Endothelial cell of umbilical vein (primary cell): ENCODE measurements around the gene PPM1E.

ENCODE experiments used
- CTCF ChIP-seq, 2 donors: IDR thresholded peaks; 1 replicate in 1 of 2; 2 replicates in 1 of 2; pipeline ENCODE4 v1.5.1; 2011; ENCODE audit warnings: low read length in 2 of 2, mild to moderate bottlenecking in 2 of 2, moderate library complexity in 2 of 2, control low read depth in 1 of 2, inconsistent platforms in 1 of 2, low read depth in 1 of 2; ENCODE audit not compliant: insufficient read depth in 1 of 2; ENCODE audit errors: extremely low read depth in 1 of 2
- POLR2AphosphoS5 ChIP-seq: IDR thresholded peaks from 2 replicates; pipeline ENCODE4 v1.6.1; 2012; ENCODE audit warnings: low read depth, mild to moderate bottlenecking, control low read depth, low read length, moderate library complexity; ENCODE audit not compliant: insufficient read depth

GRCh38 chr17:58786586-58787295, 31.1 kb downstream of the PPM1E start:
- TF ChIP-seq CTCF (IDR thresholded peaks at IDR 0.05; ENCODE audit: extremely low read depth in 1 of 2, insufficient read depth in 1 of 2, low read depth in 1 of 2, low read length in 2 of 2) (no peak), POLR2AphosphoS5 (no peak)
